Sigmoid colon (tissue), 3 donors: ENCODE data around the gene HSF4.

Source experiments
- POLR2A ChIP-seq, 2 donors: fragments of 450-650 bp; IDR thresholded peaks; one replicate each; pipeline ENCODE4 v1.6.1; 2016; ENCODE audit warnings: antibody characterized with exemption in 2 of 2, mild to moderate bottlenecking in 2 of 2, moderate library complexity in 2 of 2
- TF ChIP-seq, protein P1 (sequence below), 4 experiments: fragments of 450-650 bp in 3 of 4; fragments of 200-600 bp in 1 of 4; IDR thresholded peaks; one replicate each; pipeline ENCODE4 v1.5.1; 2016 to 2019; ENCODE audit warnings: antibody characterized with exemption in 4 of 4, mild to moderate bottlenecking in 3 of 4, moderate library complexity in 2 of 4

DNA sequence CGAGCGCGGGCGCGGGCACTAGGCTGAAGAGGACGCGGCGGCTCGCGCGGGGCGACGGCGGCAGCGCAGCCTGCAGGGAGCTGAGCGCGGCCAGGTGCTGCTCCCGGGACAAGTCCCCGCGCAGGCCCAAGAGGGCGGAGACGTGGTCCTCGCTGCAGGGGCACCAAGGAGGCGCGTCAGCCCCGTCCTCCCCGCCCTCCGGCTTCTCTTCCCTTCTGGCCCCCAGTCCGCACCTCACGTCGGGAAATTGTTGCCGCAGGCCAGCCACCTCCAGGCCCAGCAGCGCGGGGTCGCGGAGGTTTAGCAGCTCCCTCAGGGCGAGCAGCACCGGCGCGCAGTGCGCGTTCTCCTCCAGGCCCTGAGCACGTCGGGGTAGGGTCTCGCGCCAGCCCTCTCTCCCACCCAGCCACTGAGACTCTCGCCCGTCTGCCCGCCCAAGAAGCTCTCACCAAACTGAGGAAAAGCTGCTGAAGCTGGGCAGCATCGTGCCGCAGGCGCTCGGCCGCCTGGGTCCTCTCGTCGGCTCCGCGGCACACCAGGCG is 20.0 kb downstream of the HSF4 start:
- TF ChIP-seq, protein P1, sequence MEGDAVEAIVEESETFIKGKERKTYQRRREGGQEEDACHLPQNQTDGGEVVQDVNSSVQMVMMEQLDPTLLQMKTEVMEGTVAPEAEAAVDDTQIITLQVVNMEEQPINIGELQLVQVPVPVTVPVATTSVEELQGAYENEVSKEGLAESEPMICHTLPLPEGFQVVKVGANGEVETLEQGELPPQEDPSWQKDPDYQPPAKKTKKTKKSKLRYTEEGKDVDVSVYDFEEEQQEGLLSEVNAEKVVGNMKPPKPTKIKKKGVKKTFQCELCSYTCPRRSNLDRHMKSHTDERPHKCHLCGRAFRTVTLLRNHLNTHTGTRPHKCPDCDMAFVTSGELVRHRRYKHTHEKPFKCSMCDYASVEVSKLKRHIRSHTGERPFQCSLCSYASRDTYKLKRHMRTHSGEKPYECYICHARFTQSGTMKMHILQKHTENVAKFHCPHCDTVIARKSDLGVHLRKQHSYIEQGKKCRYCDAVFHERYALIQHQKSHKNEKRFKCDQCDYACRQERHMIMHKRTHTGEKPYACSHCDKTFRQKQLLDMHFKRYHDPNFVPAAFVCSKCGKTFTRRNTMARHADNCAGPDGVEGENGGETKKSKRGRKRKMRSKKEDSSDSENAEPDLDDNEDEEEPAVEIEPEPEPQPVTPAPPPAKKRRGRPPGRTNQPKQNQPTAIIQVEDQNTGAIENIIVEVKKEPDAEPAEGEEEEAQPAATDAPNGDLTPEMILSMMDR (IDR thresholded peaks at IDR 0.05), result no peak
- TF ChIP-seq POLR2A (IDR thresholded peaks at IDR 0.05), result no peak
